ENCODE measurements around the gene GKN2. TPM values are rescaled to one million over a fixed set of nuclear protein-coding genes. Genes with fewer than 3 reads are reported as not detected.

GKN2 gene
- total and polyA plus RNA-seq, 2 of the 13 experiments (the other 11 are each of a cell fraction or from before 2014, with no cell fraction given), result not detected

DNA sequence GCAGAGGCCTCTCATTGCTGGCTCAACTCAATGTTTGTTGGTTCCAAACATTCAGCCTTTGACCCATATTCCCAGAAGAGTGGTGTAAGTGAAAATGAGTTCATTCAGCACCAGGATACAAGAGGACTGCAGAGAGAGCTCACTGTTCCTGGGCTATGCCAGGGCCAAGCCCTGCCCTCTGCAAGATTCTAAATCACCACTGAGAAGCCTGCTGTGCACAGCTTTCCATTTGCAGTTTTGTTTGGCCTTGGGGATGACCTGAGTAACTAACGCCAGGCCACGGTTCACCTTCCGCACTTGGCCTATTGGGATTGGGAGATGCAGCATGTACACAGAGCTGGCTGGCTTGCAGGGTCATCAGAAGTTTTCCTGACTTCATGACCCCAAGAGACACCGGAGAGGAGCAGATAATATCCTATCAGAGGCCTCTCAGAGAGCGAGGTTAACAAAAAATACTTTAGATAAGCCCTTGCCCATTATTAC is 34.4 kb upstream of the GKN2 start:
- BruUV-seq (replicated peaks), result no TSS peak
- ATAC-seq, result peak; percentile 72
- WGBS (ENCODE audit: low lambda C conversion rate), result 12% methylated on average over 5 of the region's 5 CpGs
- TF ChIP-seq MIER2 (CRISPR knock-in tag; IDR thresholded peaks at IDR 0.05) (peak; percentile 49; the same call in 1 of the 2 replicates), GATA4 (IDR thresholded peaks at IDR 0.05; ENCODE audit: borderline replicate concordance, low read depth) (no peak), POGZ (CRISPR knock-in tag; IDR thresholded peaks at IDR 0.05) (peak; percentile 22; the same call in 1 of the 2 replicates), ZNF292 (CRISPR knock-in tag; IDR thresholded peaks at IDR 0.05; ENCODE audit: borderline replicate concordance, low read depth) (peak; percentile 30; the same call in 1 of the 2 replicates), HMGXB4 (CRISPR knock-in tag; IDR thresholded peaks at IDR 0.05; ENCODE audit: borderline replicate concordance in 1 of 2, low read depth in 1 of 2) (no peak), ATM (IDR thresholded peaks at IDR 0.05; ENCODE audit: borderline replicate concordance) (no peak)
- TF ChIP-seq, protein P1, sequence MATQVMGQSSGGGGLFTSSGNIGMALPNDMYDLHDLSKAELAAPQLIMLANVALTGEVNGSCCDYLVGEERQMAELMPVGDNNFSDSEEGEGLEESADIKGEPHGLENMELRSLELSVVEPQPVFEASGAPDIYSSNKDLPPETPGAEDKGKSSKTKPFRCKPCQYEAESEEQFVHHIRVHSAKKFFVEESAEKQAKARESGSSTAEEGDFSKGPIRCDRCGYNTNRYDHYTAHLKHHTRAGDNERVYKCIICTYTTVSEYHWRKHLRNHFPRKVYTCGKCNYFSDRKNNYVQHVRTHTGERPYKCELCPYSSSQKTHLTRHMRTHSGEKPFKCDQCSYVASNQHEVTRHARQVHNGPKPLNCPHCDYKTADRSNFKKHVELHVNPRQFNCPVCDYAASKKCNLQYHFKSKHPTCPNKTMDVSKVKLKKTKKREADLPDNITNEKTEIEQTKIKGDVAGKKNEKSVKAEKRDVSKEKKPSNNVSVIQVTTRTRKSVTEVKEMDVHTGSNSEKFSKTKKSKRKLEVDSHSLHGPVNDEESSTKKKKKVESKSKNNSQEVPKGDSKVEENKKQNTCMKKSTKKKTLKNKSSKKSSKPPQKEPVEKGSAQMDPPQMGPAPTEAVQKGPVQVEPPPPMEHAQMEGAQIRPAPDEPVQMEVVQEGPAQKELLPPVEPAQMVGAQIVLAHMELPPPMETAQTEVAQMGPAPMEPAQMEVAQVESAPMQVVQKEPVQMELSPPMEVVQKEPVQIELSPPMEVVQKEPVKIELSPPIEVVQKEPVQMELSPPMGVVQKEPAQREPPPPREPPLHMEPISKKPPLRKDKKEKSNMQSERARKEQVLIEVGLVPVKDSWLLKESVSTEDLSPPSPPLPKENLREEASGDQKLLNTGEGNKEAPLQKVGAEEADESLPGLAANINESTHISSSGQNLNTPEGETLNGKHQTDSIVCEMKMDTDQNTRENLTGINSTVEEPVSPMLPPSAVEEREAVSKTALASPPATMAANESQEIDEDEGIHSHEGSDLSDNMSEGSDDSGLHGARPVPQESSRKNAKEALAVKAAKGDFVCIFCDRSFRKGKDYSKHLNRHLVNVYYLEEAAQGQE (IDR thresholded peaks at IDR 0.05; ENCODE audit: borderline replicate concordance in 1 of 2, low read depth in 1 of 2, low read length in 2 of 2), result peak in 1 of 2 experiments; percentile 53; a peak in 1 of 4 replicates
- TF ChIP-seq, protein P2, sequence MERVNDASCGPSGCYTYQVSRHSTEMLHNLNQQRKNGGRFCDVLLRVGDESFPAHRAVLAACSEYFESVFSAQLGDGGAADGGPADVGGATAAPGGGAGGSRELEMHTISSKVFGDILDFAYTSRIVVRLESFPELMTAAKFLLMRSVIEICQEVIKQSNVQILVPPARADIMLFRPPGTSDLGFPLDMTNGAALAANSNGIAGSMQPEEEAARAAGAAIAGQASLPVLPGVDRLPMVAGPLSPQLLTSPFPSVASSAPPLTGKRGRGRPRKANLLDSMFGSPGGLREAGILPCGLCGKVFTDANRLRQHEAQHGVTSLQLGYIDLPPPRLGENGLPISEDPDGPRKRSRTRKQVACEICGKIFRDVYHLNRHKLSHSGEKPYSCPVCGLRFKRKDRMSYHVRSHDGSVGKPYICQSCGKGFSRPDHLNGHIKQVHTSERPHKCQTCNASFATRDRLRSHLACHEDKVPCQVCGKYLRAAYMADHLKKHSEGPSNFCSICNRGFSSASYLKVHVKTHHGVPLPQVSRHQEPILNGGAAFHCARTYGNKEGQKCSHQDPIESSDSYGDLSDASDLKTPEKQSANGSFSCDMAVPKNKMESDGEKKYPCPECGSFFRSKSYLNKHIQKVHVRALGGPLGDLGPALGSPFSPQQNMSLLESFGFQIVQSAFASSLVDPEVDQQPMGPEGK (CRISPR knock-in tag; IDR thresholded peaks at IDR 0.05), result no peak
- TF ChIP-seq, protein P3, sequence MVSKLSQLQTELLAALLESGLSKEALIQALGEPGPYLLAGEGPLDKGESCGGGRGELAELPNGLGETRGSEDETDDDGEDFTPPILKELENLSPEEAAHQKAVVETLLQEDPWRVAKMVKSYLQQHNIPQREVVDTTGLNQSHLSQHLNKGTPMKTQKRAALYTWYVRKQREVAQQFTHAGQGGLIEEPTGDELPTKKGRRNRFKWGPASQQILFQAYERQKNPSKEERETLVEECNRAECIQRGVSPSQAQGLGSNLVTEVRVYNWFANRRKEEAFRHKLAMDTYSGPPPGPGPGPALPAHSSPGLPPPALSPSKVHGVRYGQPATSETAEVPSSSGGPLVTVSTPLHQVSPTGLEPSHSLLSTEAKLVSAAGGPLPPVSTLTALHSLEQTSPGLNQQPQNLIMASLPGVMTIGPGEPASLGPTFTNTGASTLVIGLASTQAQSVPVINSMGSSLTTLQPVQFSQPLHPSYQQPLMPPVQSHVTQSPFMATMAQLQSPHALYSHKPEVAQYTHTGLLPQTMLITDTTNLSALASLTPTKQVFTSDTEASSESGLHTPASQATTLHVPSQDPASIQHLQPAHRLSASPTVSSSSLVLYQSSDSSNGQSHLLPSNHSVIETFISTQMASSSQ (IDR thresholded peaks at IDR 0.05; ENCODE audit: low read depth), result no peak
- TF ChIP-seq, protein P3 (CRISPR knock-in tag; IDR thresholded peaks at IDR 0.05; ENCODE audit: borderline replicate concordance), result no peak

More for the DNA sequence above, 34.4 kb upstream of the GKN2 start:
- Histone ChIP-seq H3K4me2 (ENCODE audit: low read depth, low read length) (peak overlapping the region; percentile 25; the same call in 1 of the 2 replicates), H3K4me1 (ENCODE audit: insufficient read depth, low read length) (peaks cover 7% of the 10 kb centered on the region; the same call in 1 of the 2 replicates), H3K9me3 (ENCODE audit: low read length) (no peaks in the 10 kb centered on the region), H3K79me2 (ENCODE audit: insufficient read depth, low read length) (no peaks in the 10 kb centered on the region), H4K20me1 (ENCODE audit: insufficient read depth, low read length) (no peaks in the 10 kb centered on the region), H2AFZ (ENCODE audit: low read length) (no peak overlapping the region), H3K9ac (ENCODE audit: insufficient read depth, low read depth, low read length) (no peak overlapping the region), H3K27ac (ENCODE audit: extremely low read length, insufficient read depth, low read length) (no peak overlapping the region), H3K4me3 (replicated peaks in 1 of 3; ENCODE audit: insufficient read depth in 1 of 3, low read depth in 2 of 3, low read length in 3 of 3) (no peak overlapping the region), H3K36me3 (replicated peaks in 1 of 2; ENCODE audit: control insufficient read depth in 1 of 2, insufficient read depth in 2 of 2, low read length in 2 of 2) (no peaks in the 10 kb centered on the region), H3K27me3 (ENCODE audit: control insufficient read depth in 1 of 2, insufficient read depth in 2 of 2, low read length in 2 of 2) (peaks cover 2 to 23% of the 10 kb centered on the region in 2 experiments; a peak in 3 of 5 replicates)
- ChIA-PET CTCF (ENCODE audit: low intra/inter-chr PET ratio, low total read pairs) (no interaction called here), POLR2A (no interaction called here)
- in situ Hi-C loops (cut with HindIII; ENCODE audit: extremely low pct_ligation_motif_present, low pct_unique_long_range_greater_than_20kb) (no loop called here), intact Hi-C loops (cut with micrococcal nuclease; ENCODE audit: unreplicated experiment) (no loop called here)
- no peak for FAIRE-seq
- DNase-seq (ENCODE audit: low spot score), result no peak
